Measurements from ENCODE around the gene GRK6.

Gene GRK6

DNA sequence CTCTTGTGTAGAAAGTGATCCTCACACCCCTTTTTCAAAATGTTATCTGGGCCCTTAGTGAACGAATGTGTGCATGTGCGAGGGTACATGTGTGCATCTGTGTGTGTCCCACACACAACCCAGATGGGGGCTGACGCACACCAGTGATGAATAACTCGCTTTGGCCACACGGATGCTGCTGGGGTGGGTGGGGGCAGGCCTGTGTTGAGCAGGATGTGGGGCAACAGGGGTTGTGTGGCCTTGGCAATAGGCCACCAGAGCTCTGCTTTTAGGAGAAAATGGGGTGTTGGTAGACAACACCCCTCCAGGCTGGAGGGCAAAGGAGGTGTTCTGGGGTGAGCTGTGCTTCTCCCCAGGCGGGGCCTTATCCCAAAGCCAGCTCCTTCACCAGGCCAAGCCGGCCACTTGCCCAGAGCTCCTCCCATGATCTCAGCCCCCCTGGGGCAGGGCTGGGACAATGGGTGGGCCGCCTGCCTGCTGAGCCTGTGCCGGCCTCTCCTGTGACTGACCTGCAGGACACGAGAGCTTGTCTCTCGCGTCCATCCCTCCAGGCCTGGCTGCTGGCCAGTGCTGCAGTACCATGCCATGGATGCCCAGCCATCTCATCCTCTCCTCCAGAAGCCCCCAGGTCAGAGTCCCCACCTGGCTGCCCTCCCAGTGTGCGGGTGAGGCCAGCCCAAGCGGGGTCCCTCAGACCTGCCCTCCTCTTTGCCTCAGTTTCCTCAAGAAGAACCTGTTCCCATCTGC is 45.3 kb downstream of the GRK6 start:
- no peaks in the 10 kb centered on the region for H3K9me3 Mint-ChIP-seq (ENCODE audit: low read depth)
- peak overlapping the region; percentile 67 for H3K27ac Mint-ChIP-seq

DNA sequence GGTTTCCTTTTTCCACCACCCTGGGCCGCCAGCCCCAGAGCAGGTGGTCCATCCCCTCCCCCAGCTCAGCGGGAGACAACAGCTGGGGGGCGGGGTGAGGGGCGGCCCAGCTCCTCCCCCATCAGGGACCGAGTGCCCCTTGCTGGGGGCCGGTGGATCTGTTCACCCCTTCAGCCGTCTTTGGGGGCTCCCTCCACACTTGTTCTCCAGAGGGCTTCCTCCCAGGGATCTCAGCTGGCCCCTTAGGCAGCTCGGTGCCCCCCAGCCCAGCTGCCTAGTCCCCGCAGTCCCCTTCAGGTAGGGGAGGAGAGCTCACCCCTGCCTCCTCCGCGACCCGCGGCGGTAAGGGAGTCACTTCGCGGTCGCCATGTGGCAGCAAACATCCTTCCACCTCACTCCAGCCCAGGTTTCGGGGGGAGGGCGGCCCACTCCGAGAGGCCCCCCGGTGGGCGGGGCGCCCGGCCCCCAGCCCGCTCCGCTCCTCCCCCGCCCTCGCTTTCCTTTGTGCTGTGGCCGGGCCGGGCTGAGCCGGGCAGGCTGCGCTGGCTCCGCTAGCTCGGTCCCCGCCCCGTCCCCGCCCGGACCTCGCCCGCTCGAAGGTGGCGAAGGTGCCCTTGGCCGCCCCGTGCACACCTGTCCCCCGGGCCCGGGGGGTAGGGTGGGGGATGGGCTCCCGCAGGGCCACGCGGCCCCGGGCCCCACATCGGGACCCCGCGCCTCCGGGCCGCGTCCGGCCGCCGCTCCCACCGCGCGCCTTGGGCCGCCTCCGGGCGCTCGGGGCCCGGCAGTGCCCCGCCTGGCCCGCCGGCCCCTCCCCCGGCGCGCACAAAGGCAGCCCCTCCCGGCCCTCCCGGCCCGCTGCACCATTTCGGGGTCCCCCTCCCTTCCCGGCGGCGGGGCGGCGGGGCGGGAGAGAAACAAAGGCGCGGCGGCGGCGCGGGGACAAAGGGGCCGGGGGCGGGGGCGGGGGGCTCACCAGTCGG is 46.3 kb downstream of the GRK6 start:
- Mint-ChIP-seq H3K27me3 (no peaks in the 10 kb centered on the region), H3K9me3 (ENCODE audit: low read depth) (no peaks in the 10 kb centered on the region), H3K27ac (peak overlapping the region; percentile 67), H3K4me3 (peak overlapping the region; percentile 81), H3K4me1 (ENCODE audit: low read depth) (peaks cover 44% of the 10 kb centered on the region), H3K36me3 (no peaks in the 10 kb centered on the region)

More for the DNA sequence above, 45.3 kb downstream of the GRK6 start:
- H3K4me1 Mint-ChIP-seq (ENCODE audit: low read depth): peaks cover 41% of the 10 kb centered on the region
- no peaks in the 10 kb centered on the region for H3K27me3 Mint-ChIP-seq
- H3K4me3 Mint-ChIP-seq: peak overlapping the region; percentile 80
- H3K36me3 Mint-ChIP-seq: no peaks in the 10 kb centered on the region

DNA sequence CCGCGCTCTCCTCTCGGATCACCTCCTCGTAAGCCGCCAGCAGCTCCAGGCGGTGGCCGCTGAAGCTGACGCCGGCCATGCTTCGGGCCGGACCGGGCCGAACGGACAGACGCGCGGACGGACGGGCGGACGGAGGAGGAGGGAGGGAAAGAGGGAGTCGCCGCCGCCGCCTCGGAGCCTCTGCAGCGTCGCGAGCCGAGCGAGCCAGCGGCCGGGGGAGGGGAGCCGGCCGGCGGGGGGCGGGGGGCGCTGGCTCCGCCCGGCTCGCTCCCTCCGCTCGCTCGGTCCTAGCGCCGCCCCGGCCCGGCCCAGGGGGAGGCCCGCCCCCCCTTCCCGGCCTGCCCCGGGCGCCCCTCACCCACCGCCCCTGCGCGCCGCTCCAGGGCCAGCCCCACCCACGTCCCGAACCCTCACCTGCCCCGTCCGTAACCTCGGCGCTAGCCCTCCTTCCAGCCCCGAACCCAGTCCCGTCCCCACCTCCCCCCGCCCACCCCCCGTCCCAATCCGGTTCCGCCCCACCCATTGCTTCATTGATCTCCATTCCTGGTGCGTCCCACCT is 47.0 kb downstream of the GRK6 start, which contains the start of gene DBN1:
Gene DBN1 (minus strand): TSS at position 192 of the 559 bp plus-strand sequence. CDS start 113 bp downstream, at position 79.
- Mint-ChIP-seq H3K4me1 (ENCODE audit: low read depth) (peaks cover 50% of the 10 kb centered on the region), H3K27me3 (no peaks in the 10 kb centered on the region), H3K36me3 (no peaks in the 10 kb centered on the region), H3K9me3 (ENCODE audit: low read depth) (no peaks in the 10 kb centered on the region), H3K27ac (peak within 1 kb of the TSS; percentile 70), H3K4me3 (peak within 1 kb of the TSS; percentile 85)

DNA sequence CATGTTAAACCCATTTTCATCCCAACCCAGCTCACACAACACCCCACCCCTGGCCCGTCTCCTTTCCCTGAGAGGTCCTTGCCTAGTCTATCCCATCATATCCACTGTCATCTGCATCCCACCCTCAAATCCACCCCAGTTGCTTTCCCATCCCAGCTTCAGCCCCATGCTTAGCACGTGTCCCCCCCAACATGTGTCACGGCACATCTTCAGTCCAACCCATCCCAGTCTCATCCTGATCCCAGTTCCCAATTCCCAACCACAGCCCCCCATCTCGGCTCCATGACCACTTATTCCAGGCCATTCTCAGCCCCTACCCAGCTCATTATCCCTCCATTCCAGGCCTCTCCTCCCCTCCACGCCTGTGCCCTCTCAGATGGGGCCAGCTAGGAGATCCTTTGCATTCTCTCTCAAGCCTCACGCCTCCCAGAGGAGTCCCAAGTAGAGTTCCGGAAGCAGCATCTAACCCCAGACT is 47.6 kb downstream of the GRK6 start:
- peaks cover 55% of the 10 kb centered on the region for H3K4me1 Mint-ChIP-seq (ENCODE audit: low read depth)
- no peaks in the 10 kb centered on the region for H3K9me3 Mint-ChIP-seq (ENCODE audit: low read depth)
- H3K27ac Mint-ChIP-seq: peak overlapping the region; percentile 70

DNA sequence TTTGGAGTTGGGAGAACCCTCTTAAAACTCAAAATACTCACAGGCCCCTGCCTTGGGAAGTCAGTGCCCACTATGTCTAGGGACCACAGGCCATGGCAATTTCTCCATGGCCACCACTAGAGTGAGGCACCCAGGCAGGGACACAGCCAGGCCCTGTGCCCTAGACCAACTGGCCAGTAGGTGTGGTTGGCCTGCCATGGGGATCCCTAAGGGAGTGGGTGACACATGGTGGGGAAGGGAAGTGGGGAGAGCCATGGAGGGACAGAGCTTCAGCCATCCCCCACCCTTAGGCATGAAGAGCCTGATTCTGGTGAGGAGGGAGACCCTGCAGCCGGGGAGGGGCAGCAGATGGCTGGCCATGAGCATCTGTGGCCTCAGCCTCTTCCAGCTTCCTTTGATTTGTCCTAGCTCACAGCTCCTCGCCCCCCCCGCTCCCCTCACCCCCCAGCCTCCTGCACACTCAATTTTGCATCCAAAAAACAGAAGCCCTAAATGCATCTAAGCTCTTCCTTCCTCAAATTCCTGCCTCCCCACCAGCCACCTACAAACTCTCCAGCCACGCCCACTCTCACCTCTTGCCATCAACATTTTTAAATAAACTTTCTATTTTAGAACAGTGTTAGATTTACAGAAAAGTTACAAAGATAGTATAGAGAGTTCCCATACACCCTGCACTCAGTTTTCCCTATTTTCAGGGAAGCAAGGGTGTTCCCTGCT is 48.5 kb downstream of the GRK6 start:
- Mint-ChIP-seq H3K4me3 (peak overlapping the region; percentile 85), H3K27me3 (no peaks in the 10 kb centered on the region), H3K4me1 (ENCODE audit: low read depth) (peaks cover 65% of the 10 kb centered on the region), H3K9me3 (ENCODE audit: low read depth) (no peaks in the 10 kb centered on the region), H3K27ac (peak overlapping the region; percentile 55), H3K36me3 (no peaks in the 10 kb centered on the region)

More for the DNA sequence above, 47.6 kb downstream of the GRK6 start:
- Mint-ChIP-seq H3K4me3 (peak overlapping the region; percentile 85), H3K27me3 (no peaks in the 10 kb centered on the region), H3K36me3 (no peaks in the 10 kb centered on the region)

DNA sequence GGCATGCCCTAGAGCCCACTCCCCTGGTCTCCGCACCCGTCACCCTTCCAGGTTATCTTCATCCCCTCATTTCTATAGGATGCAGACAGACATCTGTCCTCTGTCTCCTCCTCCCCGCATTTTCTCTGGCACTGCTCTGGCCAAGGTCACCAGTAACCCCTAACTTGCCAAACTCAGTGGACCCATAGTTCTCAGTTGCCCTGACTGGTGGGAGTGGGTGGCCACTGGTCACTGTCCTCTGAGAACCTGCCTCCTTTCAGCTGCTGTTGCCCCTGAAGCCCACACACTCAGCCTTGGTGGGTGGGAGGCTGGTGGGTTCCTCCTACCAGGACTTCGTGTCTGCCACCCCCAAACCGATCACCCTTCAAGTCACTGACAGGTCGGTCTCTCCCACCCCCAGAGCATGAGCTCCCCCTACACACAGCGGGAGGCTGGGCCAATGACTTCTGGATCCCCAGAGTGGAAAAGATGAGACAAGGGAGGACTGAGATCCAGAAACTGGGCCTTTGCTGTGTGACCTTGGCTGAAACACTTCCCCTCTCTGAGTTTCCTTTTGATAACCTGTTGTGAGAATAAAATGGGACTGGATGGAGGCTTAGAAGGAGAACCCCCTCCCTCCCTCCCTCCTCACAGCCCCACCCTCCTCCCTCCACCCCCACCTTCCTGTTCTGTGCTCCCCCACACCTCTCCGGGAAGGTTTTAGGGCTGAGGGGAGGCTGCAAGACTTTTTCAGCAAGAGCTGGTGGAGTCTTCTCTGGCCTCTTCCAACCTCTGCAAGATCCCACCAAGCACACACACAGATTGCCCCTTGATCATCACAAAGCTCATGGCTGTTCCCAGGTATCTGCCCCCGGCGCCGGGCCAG is 49.3 kb downstream of the GRK6 start:
- Mint-ChIP-seq H3K4me3 (peak overlapping the region; percentile 69), H3K36me3 (no peaks in the 10 kb centered on the region), H3K27ac (peak overlapping the region; percentile 76), H3K4me1 (ENCODE audit: low read depth) (peaks cover 64% of the 10 kb centered on the region), H3K27me3 (no peaks in the 10 kb centered on the region), H3K9me3 (ENCODE audit: low read depth) (no peaks in the 10 kb centered on the region)

DNA sequence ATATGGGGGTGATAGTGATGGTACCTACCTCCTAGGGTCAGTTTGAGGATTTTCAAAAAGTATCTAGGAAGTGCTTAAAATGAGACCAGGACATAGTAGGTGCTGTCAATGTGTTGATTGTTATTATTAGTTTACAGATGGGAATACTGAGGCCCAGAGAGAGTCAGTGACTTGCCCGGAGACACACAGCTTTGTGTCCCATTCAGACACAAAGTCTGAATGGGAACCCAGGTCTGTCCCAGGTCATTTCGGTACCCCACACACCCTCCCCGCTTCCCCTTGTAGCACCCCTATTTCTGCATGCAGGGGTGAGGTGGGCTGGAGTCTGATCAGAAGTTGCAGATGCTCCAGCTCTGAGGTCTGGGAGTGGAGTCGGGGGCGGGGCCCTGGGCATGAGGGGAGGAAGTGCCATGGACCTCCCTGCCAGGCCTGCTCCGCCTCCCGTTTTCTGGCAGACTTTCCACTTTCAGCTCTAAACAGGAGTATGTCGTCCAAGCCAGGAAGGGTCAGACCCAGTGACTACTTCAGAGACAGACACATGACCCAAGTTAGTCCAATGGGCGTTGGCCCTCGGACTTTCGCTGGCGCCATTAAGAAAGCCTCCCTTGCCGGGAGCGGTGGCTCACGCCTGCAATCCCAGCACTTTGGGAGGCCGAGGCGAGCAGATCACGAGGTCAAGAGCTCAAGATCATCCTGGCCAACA is 50.2 kb downstream of the GRK6 start:
- H3K4me1 Mint-ChIP-seq (ENCODE audit: low read depth): peaks cover 57% of the 10 kb centered on the region
- peak overlapping the region; percentile 67 for H3K4me3 Mint-ChIP-seq
- no peaks in the 10 kb centered on the region for H3K36me3 Mint-ChIP-seq
- H3K9me3 Mint-ChIP-seq (ENCODE audit: low read depth): no peaks in the 10 kb centered on the region
- no peaks in the 10 kb centered on the region for H3K27me3 Mint-ChIP-seq
- peak overlapping the region; percentile 76 for H3K27ac Mint-ChIP-seq

DNA sequence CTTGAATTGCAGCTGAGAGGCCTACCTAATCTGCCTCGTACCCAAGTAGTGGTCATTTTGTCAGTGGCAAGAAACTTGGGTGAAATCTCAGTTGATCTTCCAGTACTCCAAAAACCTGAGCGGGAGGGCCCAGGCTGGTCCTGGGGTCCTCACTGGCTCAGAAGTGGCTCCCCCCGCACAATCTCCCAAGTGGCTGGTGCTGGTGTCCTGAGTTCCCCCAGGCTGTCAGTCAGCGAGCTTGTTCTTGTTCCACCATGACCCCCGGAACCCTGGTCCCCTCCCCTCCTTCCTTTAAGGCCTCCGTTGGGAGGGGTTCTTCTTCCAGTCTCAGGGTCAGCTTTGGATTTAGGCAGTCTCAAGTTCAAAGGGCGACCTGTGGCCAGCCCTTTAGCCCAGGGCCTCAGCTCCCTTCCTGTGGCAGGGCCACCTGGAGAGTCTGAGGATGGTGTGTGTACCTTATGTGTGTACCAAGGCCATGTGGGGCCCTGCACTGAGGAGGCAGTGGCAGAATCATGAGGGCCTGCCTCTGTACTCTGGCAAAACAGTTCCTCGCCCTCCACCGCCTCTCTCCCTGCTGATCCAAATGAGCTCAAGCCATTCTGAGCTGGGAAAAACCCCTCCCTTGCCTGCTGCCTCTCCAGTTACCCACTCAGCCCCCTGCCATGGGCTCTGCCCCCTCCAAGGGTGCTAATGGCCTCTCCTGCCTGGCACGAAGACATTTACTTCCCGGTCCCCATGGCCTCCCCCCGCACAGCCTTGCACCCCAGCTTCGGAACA is 51.4 kb downstream of the GRK6 start:
- Mint-ChIP-seq H3K4me3 (no peak overlapping the region), H3K27ac (peak overlapping the region; percentile 79), H3K36me3 (no peaks in the 10 kb centered on the region), H3K9me3 (ENCODE audit: low read depth) (no peaks in the 10 kb centered on the region), H3K27me3 (no peaks in the 10 kb centered on the region), H3K4me1 (ENCODE audit: low read depth) (peaks cover 52% of the 10 kb centered on the region)

DNA sequence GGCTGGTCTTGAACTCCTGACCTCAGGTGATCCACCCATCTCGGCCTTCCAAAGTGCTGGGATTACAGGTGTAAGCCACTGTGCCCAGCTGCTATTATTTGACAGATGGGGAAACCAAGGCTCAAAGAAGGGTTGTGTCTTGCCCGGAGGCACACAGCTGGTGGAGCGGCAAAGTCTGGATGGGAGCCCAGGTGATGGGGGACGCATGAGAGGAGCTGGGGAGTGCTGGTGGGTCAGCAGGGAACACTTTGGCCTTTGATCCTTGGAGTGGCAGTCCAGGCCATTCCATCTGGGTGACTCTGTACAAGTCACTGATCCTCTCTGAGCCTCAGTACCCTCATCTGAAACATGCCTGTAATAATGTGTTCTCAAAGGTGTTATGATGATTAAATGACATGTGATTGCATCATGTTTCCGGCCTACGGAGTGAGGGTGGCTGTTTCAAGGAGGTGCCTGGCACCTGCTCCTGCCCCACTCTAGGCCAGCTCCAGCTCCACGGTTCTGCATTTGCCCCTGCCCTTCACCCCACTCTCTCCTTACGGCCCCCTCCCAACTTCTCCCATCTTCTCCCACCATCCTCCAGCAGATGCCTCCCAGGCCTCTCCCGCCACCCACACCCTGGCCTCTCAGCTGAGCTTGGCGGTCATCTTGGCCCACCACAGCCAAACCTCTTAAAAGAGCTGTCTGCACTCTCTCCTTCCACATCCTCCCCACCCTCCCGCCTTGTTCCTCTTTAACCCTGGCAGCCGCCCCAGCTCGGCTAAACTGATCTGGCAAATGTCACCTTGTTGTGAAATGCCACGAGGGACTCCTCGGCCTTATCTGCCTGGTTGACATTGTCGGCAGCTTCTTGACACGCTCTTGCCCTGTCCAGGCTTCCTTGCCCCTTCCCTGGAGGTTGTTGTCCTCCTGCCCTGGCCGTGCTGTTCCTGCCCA is 52.5 kb downstream of the GRK6 start:
- Mint-ChIP-seq H3K27ac (peak overlapping the region; percentile 100), H3K9me3 (ENCODE audit: low read depth) (no peaks in the 10 kb centered on the region), H3K36me3 (no peaks in the 10 kb centered on the region), H3K27me3 (no peaks in the 10 kb centered on the region), H3K4me3 (peak overlapping the region; percentile 66), H3K4me1 (ENCODE audit: low read depth) (peaks cover 50% of the 10 kb centered on the region)

DNA sequence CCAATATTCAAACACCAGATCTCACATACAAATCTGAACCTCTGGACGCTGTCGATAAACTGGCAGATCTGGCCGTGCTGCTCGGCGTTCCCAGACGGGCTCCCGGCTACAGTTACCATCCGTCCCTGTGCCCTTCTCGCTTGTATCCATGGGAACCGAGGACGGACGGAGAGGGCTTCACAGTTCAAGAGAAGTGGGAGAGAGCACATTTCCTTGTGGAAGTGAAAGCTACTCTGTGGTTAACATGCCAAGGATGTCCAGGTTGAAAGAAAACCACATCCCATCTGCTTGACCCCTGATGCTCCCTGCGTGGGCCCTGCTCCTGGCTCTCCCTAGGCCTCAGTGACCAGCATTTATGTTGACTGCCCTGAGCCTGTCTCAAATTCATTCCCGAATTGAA is 53.3 kb downstream of the GRK6 start:
- Mint-ChIP-seq H3K9me3 (ENCODE audit: low read depth) (no peaks in the 10 kb centered on the region), H3K4me3 (no peak overlapping the region), H3K27ac (peak overlapping the region; percentile 100), H3K27me3 (no peaks in the 10 kb centered on the region), H3K4me1 (ENCODE audit: low read depth) (peaks cover 42% of the 10 kb centered on the region), H3K36me3 (no peaks in the 10 kb centered on the region)

DNA sequence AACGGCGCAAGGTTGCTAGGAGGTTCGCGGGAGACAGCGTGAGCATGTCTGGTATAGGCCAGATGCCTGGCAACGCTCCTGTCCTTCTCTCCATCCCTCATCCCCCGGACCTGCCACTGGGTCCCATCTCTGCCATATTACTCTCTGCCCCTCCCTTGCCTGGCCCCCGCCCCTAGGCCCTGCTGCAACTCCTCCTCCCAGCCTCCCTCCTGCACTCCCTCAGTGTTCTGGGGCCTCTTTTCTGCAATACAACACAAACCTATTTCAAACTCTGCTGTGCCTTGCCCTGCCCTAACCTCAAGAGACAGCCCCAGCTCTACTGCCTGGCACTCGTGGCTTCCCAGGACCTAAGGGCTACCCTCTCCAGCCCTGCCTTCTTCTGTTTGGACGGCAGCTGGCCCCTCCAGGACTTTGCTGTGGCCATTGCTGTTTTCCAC is 55.9 kb downstream of the GRK6 start:
- no peaks in the 10 kb centered on the region for H3K36me3 Mint-ChIP-seq

DNA sequence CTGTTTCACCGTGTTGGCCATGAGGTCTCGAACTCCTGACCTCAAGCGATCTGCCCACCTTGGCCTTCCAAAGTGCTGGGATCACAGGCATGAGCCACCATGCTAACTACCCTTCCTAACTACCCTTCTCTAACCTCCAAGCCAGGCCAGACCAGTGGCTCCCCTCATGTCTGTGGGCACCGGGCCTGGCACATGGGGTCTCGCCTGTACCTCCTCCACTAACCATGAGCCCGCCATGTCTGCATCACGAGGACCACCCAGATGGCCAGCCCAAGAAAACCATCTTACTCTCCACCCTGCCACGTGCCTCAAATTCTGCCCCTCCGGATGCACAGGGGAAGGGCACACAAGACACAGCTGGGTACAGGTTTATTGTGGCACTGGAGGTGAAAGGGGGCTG is 56.6 kb downstream of the GRK6 start:
- H3K9me3 Mint-ChIP-seq (ENCODE audit: low read depth): no peaks in the 10 kb centered on the region
- no peak overlapping the region for H3K4me3 Mint-ChIP-seq
- no peaks in the 10 kb centered on the region for H3K36me3 Mint-ChIP-seq
- peaks cover 20% of the 10 kb centered on the region for H3K4me1 Mint-ChIP-seq (ENCODE audit: low read depth)
- H3K27ac Mint-ChIP-seq: no peak overlapping the region
- no peaks in the 10 kb centered on the region for H3K27me3 Mint-ChIP-seq

More for the DNA sequence above, 55.9 kb downstream of the GRK6 start:
- Mint-ChIP-seq H3K9me3 (ENCODE audit: low read depth) (no peaks in the 10 kb centered on the region), H3K4me1 (ENCODE audit: low read depth) (peaks cover 24% of the 10 kb centered on the region), H3K27ac (no peak overlapping the region), H3K27me3 (no peaks in the 10 kb centered on the region), H3K4me3 (no peak overlapping the region)
